SK-N-SH (cell line): ENCODE data around the gene RNF112. TPM values are rescaled to one million over a fixed set of nuclear protein-coding genes. Genes with fewer than 3 reads are reported as not detected.
A peak's percentile ranks its signal among the peaks of the same experiment; 100 is the strongest.

Experiments
- CTCF ChIA-PET: fragments of 300-600, 350-600 bp; formaldehyde crosslinking; extraction: SDS; loops from one replicate; lab custom pipeline; 2021; lab: Yijun Ruan, JAX
- POLR2A ChIA-PET: fragments of 350-600 bp; sonication (Branson Sonifier 250); formaldehyde crosslinking; extraction: SDS; loops from one replicate; lab custom pipeline; 2020; ENCODE audit warnings: antibody characterized with exemption, inconsistent platforms; lab: Yijun Ruan, JAX
- DNase-seq: peaks from one replicate; pipeline ENCODE4 v3.0.0; 2012
- H2AFZ ChIP-seq: fragments of 200-600 bp; sonication (generic); 2 replicates; pipeline ENCODE4 v1.8.1; 2016; ENCODE audit warnings: antibody characterized with exemption, mild to moderate bottlenecking, low read depth
- H3F3A ChIP-seq: fragments of 200-600 bp; sonication (generic); replicated peaks from 2 replicates; pipeline ENCODE3; 2016; ENCODE audit warnings: antibody characterized with exemption, mild to moderate bottlenecking; ENCODE audit not compliant: insufficient read depth
- H3K27ac ChIP-seq, 2 experiments: fragments of 200-500 bp in 1 of 2; fragments of 200-600 bp in 1 of 2; sonication (Bioruptor generic) in 1 of 2; sonication (generic), shearing (Covaris generic) in 1 of 2; 2 replicates each; pipeline versions ENCODE4 v1.5.1 to v1.6.1; 2014 to 2016; ENCODE audit warnings: low read depth in 2 of 2, inconsistent platforms in 1 of 2, low read length in 1 of 2, mild to moderate bottlenecking in 1 of 2, mixed read lengths in 1 of 2
- H3K27me3 ChIP-seq: fragments of 200-600 bp; sonication (generic), shearing (Covaris generic); 2 replicates; pipeline ENCODE4 v1.6.1; 2016; ENCODE audit warnings: mixed run types; ENCODE audit not compliant: insufficient read depth
- H3K36me3 ChIP-seq, 2 experiments: fragments of 200-500 bp in 1 of 2; fragments of 200-600 bp in 1 of 2; sonication (Bioruptor generic) in 1 of 2; sonication (generic) in 1 of 2; replicated peaks in 1 of 2; 2 replicates each; pipeline versions ENCODE3 to v1.5.1; 2014 to 2016; ENCODE audit warnings: low read length in 1 of 2, mild to moderate bottlenecking in 1 of 2; ENCODE audit not compliant: insufficient read depth in 2 of 2, control insufficient read depth in 1 of 2
- H3K4me1 ChIP-seq, 2 experiments: fragments of 200-500 bp in 1 of 2; fragments of 200-600 bp in 1 of 2; sonication (Bioruptor generic) in 1 of 2; sonication (generic), shearing (Covaris generic) in 1 of 2; 2 replicates each; pipeline versions ENCODE4 v1.5.1 to v1.6.1; 2014 to 2016; ENCODE audit warnings: low read depth in 1 of 2, low read length in 1 of 2, mixed run types in 1 of 2; ENCODE audit not compliant: insufficient read depth in 2 of 2, control insufficient read depth in 1 of 2
- H3K4me2 ChIP-seq: fragments of 200-600 bp; sonication (generic), shearing (Covaris generic); 2 replicates; pipeline ENCODE4 v1.6.1; 2017; ENCODE audit warnings: mixed run types
- H3K4me3 ChIP-seq, 2 experiments: fragments of 200-500 bp in 1 of 2; fragments of 200-600 bp in 1 of 2; sonication (Bioruptor generic) in 1 of 2; sonication (generic), shearing (Covaris generic) in 1 of 2; 2 replicates each; pipeline versions ENCODE4 v1.5.1 to v1.8.1; 2014 to 2016; ENCODE audit warnings: low read depth in 2 of 2, inconsistent platforms in 1 of 2, low read length in 1 of 2, mild to moderate bottlenecking in 1 of 2, mixed read lengths in 1 of 2, moderate library complexity in 1 of 2
- H3K79me2 ChIP-seq: fragments of 200-600 bp; sonication (generic); 2 replicates; pipeline ENCODE4 v1.8.1; 2017; ENCODE audit warnings: mild to moderate bottlenecking; ENCODE audit not compliant: insufficient read depth
- H3K9ac ChIP-seq: fragments of 200-600 bp; sonication (generic); 2 replicates; pipeline ENCODE4 v1.6.1; 2017; ENCODE audit warnings: mixed run types
- H3K9me2 ChIP-seq: fragments of 200-600 bp; sonication (generic); 2 replicates; pipeline ENCODE4 v1.6.1; 2017; ENCODE audit warnings: mixed run types
- H3K9me3 ChIP-seq: fragments of 200-600 bp; sonication (generic); 2 replicates; pipeline ENCODE4 v1.6.1; 2017; ENCODE audit warnings: mixed run types, mild to moderate bottlenecking, moderate library complexity
- H4K20me1 ChIP-seq: fragments of 200-600 bp; sonication (generic); 2 replicates; pipeline ENCODE4 v1.6.1; 2017; ENCODE audit warnings: mild to moderate bottlenecking, mixed run types; ENCODE audit not compliant: insufficient read depth
- CHD2 ChIP-seq: fragments of 150-350 bp; IDR thresholded peaks from 2 replicates; pipeline ENCODE4 v1.6.1; 2018; ENCODE audit warnings: low read length; ENCODE audit not compliant: partially characterized antibody
- CTCF ChIP-seq: fragments of 200-600 bp; sonication (generic); IDR thresholded peaks from 2 replicates; pipeline ENCODE4 v1.6.1; 2017; ENCODE audit warnings: antibody characterized with exemption, mild to moderate bottlenecking, moderate library complexity
- IRF3 ChIP-seq: fragments of 150-350 bp; IDR thresholded peaks from 2 replicates; pipeline ENCODE4 v1.6.1; 2016; ENCODE audit warnings: mild to moderate bottlenecking, low read depth, low read length
- MAX ChIP-seq: IDR thresholded peaks from 2 replicates; pipeline ENCODE4 v1.4.0; 2012; ENCODE audit warnings: low read depth
- PBX3 ChIP-seq: IDR thresholded peaks from 2 replicates; pipeline ENCODE4; 2012
- POLR2AphosphoS5 ChIP-seq: IDR thresholded peaks from 2 replicates; pipeline ENCODE4 v1.6.1; 2012; ENCODE audit warnings: low read depth, low read length
- RCOR1 ChIP-seq: fragments of 150-350 bp; IDR thresholded peaks from 2 replicates; pipeline ENCODE4 v1.6.1; 2017; ENCODE audit warnings: antibody characterized with exemption, low read length
- RXRA ChIP-seq: IDR thresholded peaks from 2 replicates; pipeline ENCODE4 v1.4.0; 2012; ENCODE audit warnings: low read depth, mild to moderate bottlenecking, borderline replicate concordance
- TEAD4 ChIP-seq: IDR thresholded peaks from 2 replicates; pipeline ENCODE4 v1.4.0; 2012; ENCODE audit warnings: mild to moderate bottlenecking, borderline replicate concordance; ENCODE audit not compliant: insufficient read depth
- WGBS: methylation state at CpG from one replicate; pipeline ENCODE4 v1.1.6; 2017; ENCODE audit warnings: low lambda C conversion rate; 5-methylcytosine and 5-hydroxymethylcytosine counted together
- polyA plus RNA-seq, 3 experiments: library from polyadenylated mRNA; depleted of rRNA; stranded (reverse); fragments of >200 nt; gene quantifications; 2 replicates each; pipeline ENCODE4 v1.2.3, GENCODE V29; 2012

RNF112 gene
- polyA plus RNA-seq, 1 of the 3 experiments (the other 2 are of a cell fraction): 22.6 TPM

GRCh38 chr17:19378416-19379360 is 32.3 kb upstream of the RNF112 start, which contains the start of gene MAPK7:
Gene MAPK7 (plus strand): TSS chr17:19378498. CDS start chr17:19378901, 403 bp downstream.
- 0 out of 2 replicates have a peak, but pooled peaks have one; percentile 14 for TF ChIP-seq TEAD4
- TF ChIP-seq PBX3: peak; percentile 53
- no peak for TF ChIP-seq RCOR1
- TF ChIP-seq IRF3: 0 out of 2 replicates have a peak, but pooled peaks have one; percentile 15
- TF ChIP-seq CHD2: peak; percentile 16
- TF ChIP-seq MAX: 0 out of 2 replicates have a peak, but pooled peaks have one; percentile 6
- TF ChIP-seq POLR2AphosphoS5: no peak
- TF ChIP-seq, all 33 proteins: peak for 5
- Histone ChIP-seq H2AFZ (peak within 1 kb of the TSS; percentile 75), H3K9ac (peak within 1 kb of the TSS; percentile 88), H3K4me3 (peak within 1 kb of the TSS; percentile 87 to 88), H3K4me2 (peak within 1 kb of the TSS; percentile 96), H3K9me3 (no peaks in the 10 kb centered on the region), H3K79me2 (peaks cover 60% of the 10 kb centered on the region), H3K27ac (peak within 1 kb of the TSS; percentile 94 to 95), H3K9me2 (no peaks in the 10 kb centered on the region), H3K27me3 (no peaks in the 10 kb centered on the region), H3K4me1 (peaks cover 3 to 34% of the 10 kb centered on the region in 2 experiments; a peak in 3 of 4 replicates), H3F3A (peaks cover 31% of the 10 kb centered on the region), H4K20me1 (no peaks in the 10 kb centered on the region), H3K36me3 (peaks cover 20 to 40% of the 10 kb centered on the region in 2 experiments)
- ChIA-PET CTCF (interaction anchor here (0.6 to 3.1 kb wide), 8 partner anchors 10 to 69 kb away, joined by 3 to 35 read pairs (median 6); partner anchors contain the start of gene B9D1), POLR2A (interaction anchor here (0.9 to 2.2 kb wide), 9 partner anchors 8 to 69 kb away, joined by 3 to 29 read pairs (median 5); partner anchors contain the start of genes B9D1, MFAP4 and RNF112)
- DNase-seq: no peak
- 18% methylated on average over 2 of the region's 69 CpGs for WGBS

- H3K9me2 ChIP-seq: no peaks in the 10 kb centered on the region
- H2AFZ ChIP-seq: no peak overlapping the region
- peaks cover 32% of the 10 kb centered on the region for H3F3A ChIP-seq
- TF ChIP-seq RXRA (no peak), IRF3 (no peak), CTCF (0 out of 2 replicates have a peak, but pooled peaks have one; percentile 12)
- H3K4me1 ChIP-seq: peaks cover 12 to 43% of the 10 kb centered on the region in 2 experiments
- 78% methylated on average over 13 of the region's 13 CpGs for WGBS
- peak overlapping the region; percentile 34 to 95; a peak in 2 of 4 replicates for H3K27ac ChIP-seq
- H3K4me2 ChIP-seq: peak overlapping the region; percentile 96
- ChIA-PET CTCF (interaction anchor here (2.7 to 3.1 kb wide), 2 partner anchors 17 to 68 kb away, joined by 18 to 35 read pairs; partner anchors contain the start of gene B9D1), POLR2A (interaction anchor here (1.5 kb wide), 1 partner anchor 9 kb away, joined by 4 read pairs; no protein-coding TSS in a partner anchor)
- peaks cover 61% of the 10 kb centered on the region for H3K79me2 ChIP-seq
- no peak for DNase-seq
- 0 out of 2 replicates have a peak, but pooled peaks cover 7% of the 10 kb centered on the region for H4K20me1 ChIP-seq
- peak overlapping the region; percentile 87 to 88 for H3K4me3 ChIP-seq
- no peaks in the 10 kb centered on the region for H3K9me3 ChIP-seq
- H3K9ac ChIP-seq: peak overlapping the region; percentile 88
- H3K36me3 ChIP-seq: peaks cover 20 to 44% of the 10 kb centered on the region in 2 experiments
- H3K27me3 ChIP-seq: no peaks in the 10 kb centered on the region
Measured at GRCh38 chr17:19379361-19380065, 31.5 kb upstream of the RNF112 start.
